Lung (tissue), 12 donors: ENCODE data around the gene EPHB1. TPM values are rescaled to one million over a fixed set of nuclear protein-coding genes. Genes with fewer than 3 reads are reported as not detected.

Experiments
- ATAC-seq: fragments of 200-7000 bp; cut with Tn5 transposase; one replicate; pipeline ENCODE4 v1.9.1; 2020; ENCODE audit warnings: moderate number of reproducible peaks; ENCODE audit not compliant: insufficient read depth, low FRiP score
- DNase-seq, 3 donors: peaks; one replicate each; pipeline ENCODE4 v3.0.0-alpha.2; 2013 to 2017
- H3K27ac ChIP-seq, 2 donors: one replicate each; pipeline ENCODE4 v1.5.1; 2013; ENCODE audit warnings: mild to moderate bottlenecking in 2 of 2, moderate library complexity in 2 of 2, control low read depth in 1 of 2, inconsistent platforms in 1 of 2, low read depth in 1 of 2, low read length in 1 of 2
- H3K27me3 ChIP-seq, 3 donors: one replicate each; pipeline ENCODE4 v1.5.1; 2013; ENCODE audit warnings: low read length in 2 of 3; ENCODE audit not compliant: control insufficient read depth in 3 of 3, insufficient read depth in 3 of 3
- H3K36me3 ChIP-seq, 4 donors: one replicate each; pipeline ENCODE4 v1.5.1; 2013; ENCODE audit warnings: low read length in 4 of 4, mild to moderate bottlenecking in 1 of 4, moderate library complexity in 1 of 4; ENCODE audit not compliant: control insufficient read depth in 4 of 4, insufficient read depth in 4 of 4
- H3K4me1 ChIP-seq, 5 donors: one replicate each; pipeline ENCODE4 v1.5.1; 2013; ENCODE audit warnings: low read length in 5 of 5, mild to moderate bottlenecking in 2 of 5, moderate library complexity in 1 of 5; ENCODE audit not compliant: control insufficient read depth in 5 of 5, insufficient read depth in 5 of 5
- H3K4me3 ChIP-seq: one replicate; pipeline ENCODE4 v1.5.1; 2013; ENCODE audit warnings: mild to moderate bottlenecking, control low read depth, moderate library complexity
- H3K9ac ChIP-seq, 2 donors: one replicate each; pipeline ENCODE4 v1.5.1; 2013; ENCODE audit warnings: low read length in 2 of 2, control low read depth in 1 of 2; ENCODE audit not compliant: insufficient read depth in 1 of 2
- H3K9me3 ChIP-seq, 4 donors: one replicate each; pipeline ENCODE4 v1.5.1; 2013; ENCODE audit warnings: low read length in 3 of 4, mild to moderate bottlenecking in 1 of 4, moderate library complexity in 1 of 4; ENCODE audit not compliant: control insufficient read depth in 4 of 4, insufficient read depth in 3 of 4
- WGBS, 2 donors: extraction: QIAGEN DNeasy Blood & Tissue Kit; methylation state at CpG; one replicate each; pipeline ENCODE4 v1.1.7; 2013; 5-methylcytosine and 5-hydroxymethylcytosine counted together
- polyA plus RNA-seq, 2 donors: library from polyadenylated mRNA; stranded (reverse); fragments of 200-250 nt; gene quantifications; one replicate each; pipeline ENCODE4 v1.2.1, GENCODE V29; 2013
- total RNA-seq, 2 donors: library from RNA; depleted of rRNA in 1 of 2; stranded (reverse); fragments of >200 nt in 1 of 2; gene quantifications; one replicate each; pipeline ENCODE4 v1.2.1, GENCODE V29; 2014 to 2021
- TF ChIP-seq, protein P1 (sequence below): IDR thresholded peaks from 2 replicates; pipeline ENCODE4 v1.5.1; 2012; ENCODE audit warnings: mild to moderate bottlenecking; ENCODE audit errors: control extremely low read depth, extremely low read depth
- donor health status: control.
- donor health status: control.
- donor health status: Bipolar disorder and iron deficiency.
- donor health status: healthy.
- donor health status: DM: yes; HTN: yes; CAD: no.

The EPHB1 gene
- total and polyA plus RNA-seq, 4 donors, result 0.30 to 6.3 (median 2.1) TPM

DNA sequence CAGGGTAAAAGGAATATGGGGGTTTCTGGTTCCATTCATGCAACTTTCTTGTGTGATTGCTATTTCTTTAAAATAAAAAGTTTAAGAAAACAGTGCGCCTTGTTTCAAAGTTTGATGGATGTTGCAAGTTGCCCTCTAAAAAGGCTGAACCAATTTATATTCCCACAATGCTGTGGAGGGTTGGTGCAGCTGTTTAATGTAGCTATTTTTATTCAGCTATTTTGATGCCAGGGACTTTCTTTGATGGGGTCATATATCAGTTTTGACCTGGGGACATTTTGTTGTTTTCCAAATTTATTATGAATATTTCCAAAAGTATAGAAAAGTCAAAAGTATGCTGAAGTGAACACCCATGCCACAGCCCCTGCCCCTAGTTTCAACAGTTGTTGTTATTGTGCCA is 20.5 kb downstream of the EPHB1 start:
- Histone ChIP-seq H3K36me3 (no peaks in the 10 kb centered on the region), H3K27ac (no peak overlapping the region), H3K4me3 (no peak overlapping the region), H3K9me3 (peaks cover 0 to 4% (median 0%) of the 10 kb centered on the region in 4 donors), H3K9ac (no peak overlapping the region), H3K4me1 (no peaks in the 10 kb centered on the region), H3K27me3 (no peaks in the 10 kb centered on the region)
- TF ChIP-seq, protein P1, sequence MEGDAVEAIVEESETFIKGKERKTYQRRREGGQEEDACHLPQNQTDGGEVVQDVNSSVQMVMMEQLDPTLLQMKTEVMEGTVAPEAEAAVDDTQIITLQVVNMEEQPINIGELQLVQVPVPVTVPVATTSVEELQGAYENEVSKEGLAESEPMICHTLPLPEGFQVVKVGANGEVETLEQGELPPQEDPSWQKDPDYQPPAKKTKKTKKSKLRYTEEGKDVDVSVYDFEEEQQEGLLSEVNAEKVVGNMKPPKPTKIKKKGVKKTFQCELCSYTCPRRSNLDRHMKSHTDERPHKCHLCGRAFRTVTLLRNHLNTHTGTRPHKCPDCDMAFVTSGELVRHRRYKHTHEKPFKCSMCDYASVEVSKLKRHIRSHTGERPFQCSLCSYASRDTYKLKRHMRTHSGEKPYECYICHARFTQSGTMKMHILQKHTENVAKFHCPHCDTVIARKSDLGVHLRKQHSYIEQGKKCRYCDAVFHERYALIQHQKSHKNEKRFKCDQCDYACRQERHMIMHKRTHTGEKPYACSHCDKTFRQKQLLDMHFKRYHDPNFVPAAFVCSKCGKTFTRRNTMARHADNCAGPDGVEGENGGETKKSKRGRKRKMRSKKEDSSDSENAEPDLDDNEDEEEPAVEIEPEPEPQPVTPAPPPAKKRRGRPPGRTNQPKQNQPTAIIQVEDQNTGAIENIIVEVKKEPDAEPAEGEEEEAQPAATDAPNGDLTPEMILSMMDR, result no peak
- no peak for DNase-seq
- ATAC-seq, result no peak
- WGBS, 2 donors, result 83 to 92% methylated on average over 1 of the region's 1 CpG

DNA sequence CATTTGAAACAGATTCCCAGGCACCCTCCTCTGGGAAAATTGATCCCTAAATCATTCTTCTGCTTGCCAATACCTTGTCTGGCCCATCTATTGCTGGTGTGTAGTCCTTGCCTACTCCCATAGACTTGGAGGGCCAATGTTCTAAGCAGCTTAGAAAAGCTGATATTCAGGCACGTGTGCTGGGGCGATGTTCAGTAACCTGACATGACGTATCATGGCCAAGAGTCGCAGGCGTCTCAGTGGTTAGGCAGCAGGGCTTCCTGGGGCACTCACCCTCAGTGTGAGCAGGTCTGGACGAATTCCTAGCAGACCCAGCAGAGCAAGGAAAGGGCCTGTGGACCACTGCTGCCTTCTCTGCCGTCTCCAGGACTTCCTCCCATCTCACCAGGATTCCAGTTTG is 21.6 kb downstream of the EPHB1 start:
- no peak for ATAC-seq
- Histone ChIP-seq H3K27ac (no peak overlapping the region), H3K9me3 (peaks cover 0 to 4% (median 0%) of the 10 kb centered on the region in 4 donors), H3K9ac (no peak overlapping the region), H3K4me1 (no peaks in the 10 kb centered on the region), H3K4me3 (no peak overlapping the region), H3K27me3 (no peaks in the 10 kb centered on the region), H3K36me3 (no peaks in the 10 kb centered on the region)
- TF ChIP-seq, protein P1, result no peak
- 85 to 89% methylated on average over 7 of the region's 7 CpGs for WGBS, 2 donors
- DNase-seq, result no peak

DNA sequence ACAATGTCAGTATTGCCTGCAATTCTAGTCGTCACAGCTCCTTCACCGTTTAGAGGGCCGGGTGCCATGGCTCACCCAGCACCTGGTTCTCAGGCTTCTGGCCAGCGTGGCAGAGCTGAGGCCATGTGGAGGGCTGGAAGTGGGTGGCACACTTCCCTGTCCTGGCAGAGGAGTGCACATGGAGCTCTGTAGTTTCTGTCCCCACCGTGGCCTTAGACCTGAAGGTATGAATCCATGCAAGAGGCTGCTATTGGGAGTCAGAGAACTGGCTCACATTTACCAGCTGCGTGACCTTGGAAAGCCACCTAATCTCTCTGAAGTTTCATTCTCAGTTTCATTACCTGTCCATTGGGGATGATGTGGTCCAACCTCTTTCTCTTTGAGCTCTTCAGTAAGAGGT is 22.2 kb downstream of the EPHB1 start:
- DNase-seq (no peak), ATAC-seq (no peak)
- WGBS, 2 donors, result 88 to 92% methylated on average over 6 of the region's 6 CpGs
- no peak overlapping the region for H3K27ac ChIP-seq
- H3K4me3 ChIP-seq, result no peak overlapping the region
- no peaks in the 10 kb centered on the region for H3K27me3 ChIP-seq
- H3K4me1 ChIP-seq, result no peaks in the 10 kb centered on the region
- H3K9ac ChIP-seq, result no peak overlapping the region
- TF ChIP-seq, protein P1, result no peak
- peaks cover 0 to 7% (median 0%) of the 10 kb centered on the region in 4 donors for H3K9me3 ChIP-seq
- no peaks in the 10 kb centered on the region for H3K36me3 ChIP-seq

DNA sequence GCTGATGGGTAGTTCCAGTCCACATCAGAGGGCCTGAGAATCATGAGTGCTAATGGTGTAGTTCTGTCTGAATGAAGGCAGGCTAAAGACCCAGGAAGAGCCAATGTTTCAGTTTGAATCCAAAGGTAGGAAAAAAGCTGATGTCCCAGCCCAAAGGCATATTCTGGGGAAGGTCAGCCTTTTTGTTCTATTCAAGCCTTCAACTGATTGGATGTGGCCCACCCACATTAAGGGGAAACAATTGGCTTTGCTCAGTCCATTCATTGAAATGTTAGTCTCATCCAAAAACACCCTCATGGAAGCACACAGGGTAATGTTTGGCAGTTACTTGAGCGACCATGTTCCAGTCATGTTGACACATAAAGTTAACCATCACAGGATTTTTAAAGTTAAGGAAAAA is 25.9 kb downstream of the EPHB1 start:
- Histone ChIP-seq H3K36me3 (no peaks in the 10 kb centered on the region), H3K4me1 (no peaks in the 10 kb centered on the region), H3K27ac (no peak overlapping the region), H3K27me3 (no peaks in the 10 kb centered on the region), H3K4me3 (no peak overlapping the region), H3K9ac (no peak overlapping the region), H3K9me3 (peaks cover 0 to 7% (median 0%) of the 10 kb centered on the region in 4 donors)
- TF ChIP-seq, protein P1, result no peak
- DNase-seq (no peak), ATAC-seq (no peak)
- 89% methylated on average over 1 of the region's 1 CpG for WGBS, 2 donors
